HL-60/S4 treated with retinoic acid at 250 ng/mL for 4 days and 3 days (cell line): ENCODE results near the gene CTAG1A.
"Not testable (repeated sequence)": the region's sequence is repeated elsewhere in the genome, so short reads cannot be mapped to it uniquely, and the experiment has no call there.

Experiments
- in situ Hi-C: fragments of 300-500 bp; cut with MboI; formaldehyde crosslinking; loops from 2 replicates; pipeline ENCODE4 v1.7.0; 2022; ENCODE audit warnings: low sequenced_read_pairs

The CTAG1A gene

DNA sequence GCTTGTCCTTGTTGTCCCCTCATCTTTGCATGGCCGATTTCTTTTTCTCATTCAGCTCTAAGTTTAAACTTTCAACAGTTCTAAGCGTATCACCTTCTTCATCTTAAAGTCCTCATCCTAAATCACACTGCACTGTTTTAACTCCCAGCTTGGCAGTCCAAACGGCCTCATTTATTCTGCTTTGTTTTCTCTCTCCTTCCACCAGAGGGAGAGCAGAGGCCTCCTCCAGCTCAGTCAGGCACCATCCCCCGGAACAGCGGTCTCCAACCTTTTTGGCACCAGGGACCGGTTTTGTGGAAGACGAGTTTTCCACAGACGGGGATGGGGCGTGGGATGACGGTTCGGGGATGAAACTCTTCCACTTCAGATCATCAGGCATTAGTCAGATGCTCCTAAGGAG lies 14.6 kb upstream of the CTAG1A start:
- in situ Hi-C loops: not testable (repeated sequence)

DNA sequence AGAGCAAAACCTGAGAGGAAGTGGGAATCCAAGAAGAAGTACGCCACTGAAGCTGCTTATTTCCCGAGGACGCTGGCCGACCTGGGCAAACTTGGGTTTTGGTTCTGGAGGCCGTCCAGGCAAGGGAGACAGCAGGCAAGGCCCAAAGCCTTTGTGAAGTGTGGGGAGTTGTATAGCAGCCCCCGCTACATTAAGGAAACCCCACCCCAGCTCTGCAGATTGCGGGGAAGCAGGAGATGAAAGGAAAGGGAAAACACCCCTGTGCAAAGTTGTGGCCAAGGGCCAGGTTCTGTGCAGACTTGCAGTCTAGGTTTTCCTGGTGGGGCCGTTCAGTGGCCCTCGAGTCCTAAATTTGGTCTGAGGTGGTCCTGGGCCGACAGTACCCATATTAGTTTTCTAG lies 11.9 kb upstream of the CTAG1A start:
- in situ Hi-C loops: not testable (repeated sequence)

DNA sequence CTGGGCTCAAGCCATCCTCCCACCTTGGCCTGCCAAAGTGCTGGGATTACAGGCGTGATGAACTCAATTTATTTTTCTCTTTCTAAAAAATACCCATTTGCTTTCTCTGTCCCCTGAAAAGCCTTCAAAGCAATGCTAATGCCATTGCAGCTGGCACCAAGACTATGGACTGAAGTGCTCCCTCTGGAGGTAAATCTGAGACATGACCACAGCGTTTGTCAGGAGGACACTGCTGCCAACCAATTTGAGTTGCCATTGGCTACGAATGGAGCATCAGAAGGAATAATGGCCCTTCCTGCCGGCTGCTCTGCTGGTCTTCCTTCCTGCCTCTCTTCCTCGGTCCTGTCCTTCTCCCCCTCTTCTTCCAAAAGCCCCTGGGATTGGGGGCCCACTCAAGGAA lies 9.9 kb upstream of the CTAG1A start:
- in situ Hi-C loops: not testable (repeated sequence)

DNA sequence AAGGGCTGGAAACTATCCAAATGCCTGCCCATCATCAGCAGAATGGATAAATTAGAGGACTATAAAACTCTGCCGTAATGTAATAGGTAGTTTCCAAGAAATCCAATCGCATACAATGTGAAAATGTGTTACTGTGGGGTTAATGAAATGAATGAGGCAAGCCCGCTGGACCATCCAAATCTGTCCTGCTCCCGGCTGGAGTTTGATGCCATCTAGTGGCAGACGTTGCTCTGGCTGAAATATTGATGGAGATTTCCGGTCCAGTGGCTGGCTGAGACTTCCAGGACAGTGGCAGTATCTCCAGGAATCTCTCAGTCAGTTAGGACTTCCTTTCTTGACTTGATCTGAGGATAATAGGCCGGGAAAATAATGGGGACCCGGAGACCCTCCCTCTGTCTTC lies 1.9 kb upstream of the CTAG1A start:
- in situ Hi-C loops: not testable (repeated sequence)

DNA sequence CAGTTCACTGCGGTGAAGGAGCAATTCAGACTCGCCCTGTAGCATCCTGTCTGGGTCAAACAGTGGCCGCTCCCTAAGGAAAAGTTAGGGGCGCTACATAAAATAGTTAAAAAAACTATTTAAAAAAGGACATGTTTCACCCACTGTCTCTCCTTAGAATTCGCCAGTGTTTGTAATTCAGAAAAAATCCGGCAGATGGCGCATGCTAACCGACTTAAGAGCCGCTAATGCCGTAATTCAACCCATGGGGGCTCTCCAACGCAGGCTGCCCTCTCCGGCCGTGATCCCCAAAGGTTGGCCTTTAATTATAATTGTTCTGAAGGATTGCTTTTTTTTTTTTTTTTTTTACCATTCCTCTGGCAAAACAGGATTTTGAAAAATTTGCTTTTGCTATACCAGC lies 5.5 kb downstream of the CTAG1A start:
- in situ Hi-C loops: not testable (repeated sequence)

DNA sequence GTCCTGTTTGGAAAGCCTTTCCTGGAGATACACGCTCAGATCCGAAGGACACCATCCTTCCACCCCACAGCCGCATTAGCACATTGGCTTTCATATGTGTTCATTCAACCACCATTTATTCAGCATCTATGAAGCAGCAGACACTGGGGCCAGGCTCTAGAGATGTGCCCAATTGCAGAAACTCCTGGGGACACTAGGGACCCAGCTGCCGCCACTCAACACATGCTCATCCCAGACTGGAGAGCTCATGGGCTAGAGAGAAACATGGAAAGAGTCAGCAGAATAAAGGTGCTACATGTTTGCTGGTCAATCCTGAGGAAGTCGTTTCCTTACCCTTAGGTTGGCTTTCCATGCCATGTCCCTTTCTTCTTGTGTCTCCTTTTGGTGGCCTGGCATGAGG lies 7.6 kb downstream of the CTAG1A start:
- in situ Hi-C loops: no loop called here

DNA sequence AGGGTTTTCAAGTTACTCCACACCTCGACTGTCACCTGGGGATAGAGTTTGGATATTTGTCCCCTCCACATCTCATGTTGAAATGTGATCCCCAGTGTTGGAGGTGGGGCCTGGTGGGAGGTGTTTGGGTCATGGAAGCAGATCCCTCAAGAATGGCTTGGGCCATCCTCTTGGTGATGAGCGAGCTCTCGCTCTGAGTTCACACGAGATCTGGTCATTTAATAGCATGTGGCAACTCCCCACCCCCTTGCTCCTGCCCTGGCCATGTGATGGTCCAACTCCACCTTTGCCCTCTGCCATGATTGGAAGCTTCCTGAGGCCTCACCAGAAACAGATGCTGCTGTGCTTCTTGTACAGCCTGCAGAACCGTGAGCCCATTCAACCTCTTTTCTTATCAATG lies 8.3 kb downstream of the CTAG1A start:
- in situ Hi-C loops: no loop called here

DNA sequence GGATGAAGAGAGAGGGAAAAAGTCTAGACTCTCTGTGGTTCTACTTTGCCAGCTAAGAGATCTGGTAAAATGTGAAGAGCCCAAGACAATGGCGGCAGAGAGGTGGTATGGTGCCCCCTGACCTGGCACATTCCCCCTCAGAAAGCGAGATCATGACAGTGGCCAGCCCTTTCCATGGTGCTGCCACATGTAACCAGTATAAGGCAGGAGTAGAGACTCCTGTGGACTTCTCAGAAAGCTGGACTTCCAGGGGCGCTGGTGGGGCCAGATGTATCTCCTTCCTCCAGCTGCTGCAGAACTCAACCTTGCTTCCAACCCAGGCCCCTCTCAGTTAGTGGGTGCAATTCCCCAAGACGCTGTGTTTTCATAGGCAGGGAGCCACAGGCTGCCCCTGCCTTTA lies 9.6 kb downstream of the CTAG1A start:
- in situ Hi-C loops: no loop called here

DNA sequence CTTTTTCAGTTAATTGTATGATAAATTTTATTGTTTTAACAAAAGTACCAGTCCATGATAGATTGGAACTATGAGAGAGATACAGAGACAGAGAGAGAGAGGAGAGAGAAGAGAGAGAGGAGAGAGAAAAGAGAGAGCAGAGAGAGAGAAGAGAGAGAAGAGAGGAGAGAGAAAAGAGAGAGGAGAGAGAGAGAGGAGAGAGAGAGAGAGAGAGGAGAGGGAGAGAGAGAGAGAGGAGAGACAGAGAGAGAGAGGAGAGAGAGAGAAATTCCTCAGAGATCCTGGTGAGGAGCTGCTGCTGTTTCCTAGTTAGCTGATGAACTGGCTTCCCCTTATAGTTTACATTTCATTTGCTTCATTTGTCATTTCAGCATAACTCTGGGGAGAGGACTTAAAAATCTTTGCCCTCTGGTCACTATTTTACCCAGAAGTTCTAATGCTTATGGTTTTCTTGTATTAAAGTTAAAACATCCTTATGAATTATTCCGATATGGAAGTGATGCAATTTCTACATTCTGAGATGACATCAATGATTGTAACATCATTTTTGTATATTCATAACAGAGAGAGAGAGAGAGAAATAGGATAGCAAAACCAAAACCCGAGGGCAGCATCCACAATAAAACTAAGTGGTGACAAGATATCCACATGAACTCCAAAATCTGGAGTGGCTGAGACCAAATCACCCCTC lies 10.8 kb downstream of the CTAG1A start:
- in situ Hi-C loops: no loop called here

DNA sequence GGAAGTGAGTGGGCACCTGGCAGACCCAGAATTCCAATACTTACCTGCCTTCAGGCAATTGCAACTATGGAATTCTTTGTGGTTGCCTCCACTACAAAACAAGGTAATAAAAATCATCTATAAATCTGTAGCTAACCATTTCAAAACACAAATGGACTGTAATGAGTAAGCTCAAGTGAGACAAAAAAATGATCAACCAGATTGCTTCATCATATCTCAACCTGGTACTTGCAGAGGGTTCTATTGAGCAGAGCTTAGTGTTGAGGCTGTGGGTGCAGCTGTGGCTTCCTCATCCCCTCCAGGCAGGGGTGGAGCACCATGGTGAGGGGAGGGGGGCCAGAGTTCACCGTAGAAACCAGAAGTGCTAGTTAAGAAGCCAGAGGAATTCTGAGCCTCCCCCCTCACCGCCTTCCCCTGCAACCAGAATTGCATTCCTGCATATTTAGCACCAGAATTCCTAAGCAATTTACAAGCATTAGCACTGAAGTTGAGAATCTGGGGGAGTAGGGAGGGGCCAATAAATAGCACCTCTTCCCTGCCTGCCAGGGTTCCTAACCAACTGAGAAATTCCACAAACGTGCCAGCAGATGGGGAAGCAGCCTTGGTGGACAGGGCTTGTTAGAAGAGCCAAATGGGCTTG lies 11.5 kb downstream of the CTAG1A start:
- in situ Hi-C loops: no loop called here

DNA sequence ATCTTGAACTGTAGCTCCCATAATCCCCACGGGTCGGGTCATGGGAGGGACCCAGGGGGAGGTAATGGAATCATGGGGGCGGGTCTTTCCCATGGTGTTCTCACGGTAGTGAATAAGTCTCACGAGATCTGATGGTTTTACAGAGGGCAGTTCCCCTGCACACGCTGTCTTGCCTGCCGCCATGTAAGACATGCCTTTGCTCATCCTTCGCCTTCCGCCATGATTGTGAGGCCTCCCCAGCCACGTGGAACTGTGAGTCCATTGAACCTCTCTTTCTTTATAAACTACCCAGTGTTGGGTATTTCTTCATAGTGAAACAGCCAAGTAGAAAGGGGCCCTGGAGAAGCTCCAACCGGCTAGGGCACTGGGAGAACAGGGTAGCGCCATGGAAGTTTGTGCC lies 12.3 kb downstream of the CTAG1A start:
- in situ Hi-C loops: no loop called here

DNA sequence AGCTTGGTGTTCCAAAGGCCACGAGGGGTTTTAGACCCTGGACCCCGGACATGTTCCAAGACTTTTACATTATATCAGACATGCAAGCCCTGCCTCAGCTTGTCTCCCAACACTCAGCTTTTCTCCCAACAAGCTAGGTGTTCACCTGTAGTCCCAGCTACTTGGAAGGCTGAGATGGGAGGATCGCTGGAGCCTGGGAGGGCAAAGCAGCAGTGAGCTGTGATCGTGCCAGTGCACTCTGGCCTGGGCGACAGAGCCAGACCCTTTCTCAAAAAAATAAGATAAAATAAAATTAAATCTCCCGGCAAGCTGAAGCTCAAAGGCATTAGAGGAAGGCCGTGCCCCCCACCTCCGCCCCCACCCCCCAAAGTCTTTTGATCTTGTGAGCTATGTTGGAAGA lies 13.7 kb downstream of the CTAG1A start:
- in situ Hi-C loops: no loop called here

DNA sequence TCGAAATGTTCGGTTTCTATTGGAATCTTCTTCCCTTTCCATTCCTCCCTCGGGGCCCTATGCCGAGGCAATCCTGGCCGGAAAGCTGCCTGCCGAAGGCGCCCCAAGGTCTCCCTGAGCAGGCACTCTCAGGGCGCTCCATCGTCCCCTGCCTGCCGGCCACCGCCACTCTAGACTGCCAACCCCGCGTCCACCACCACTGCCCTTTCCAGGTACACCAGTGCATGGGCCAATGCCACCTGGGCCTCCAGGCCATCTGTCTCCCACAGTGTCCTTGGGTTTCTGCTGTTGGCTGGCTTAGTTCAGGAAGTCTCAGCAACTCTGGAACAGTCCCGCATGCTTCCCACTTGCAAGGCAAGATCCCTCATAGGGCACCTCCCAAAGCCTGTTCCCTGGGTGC lies 14.6 kb downstream of the CTAG1A start:
- in situ Hi-C loops: no loop called here

DNA sequence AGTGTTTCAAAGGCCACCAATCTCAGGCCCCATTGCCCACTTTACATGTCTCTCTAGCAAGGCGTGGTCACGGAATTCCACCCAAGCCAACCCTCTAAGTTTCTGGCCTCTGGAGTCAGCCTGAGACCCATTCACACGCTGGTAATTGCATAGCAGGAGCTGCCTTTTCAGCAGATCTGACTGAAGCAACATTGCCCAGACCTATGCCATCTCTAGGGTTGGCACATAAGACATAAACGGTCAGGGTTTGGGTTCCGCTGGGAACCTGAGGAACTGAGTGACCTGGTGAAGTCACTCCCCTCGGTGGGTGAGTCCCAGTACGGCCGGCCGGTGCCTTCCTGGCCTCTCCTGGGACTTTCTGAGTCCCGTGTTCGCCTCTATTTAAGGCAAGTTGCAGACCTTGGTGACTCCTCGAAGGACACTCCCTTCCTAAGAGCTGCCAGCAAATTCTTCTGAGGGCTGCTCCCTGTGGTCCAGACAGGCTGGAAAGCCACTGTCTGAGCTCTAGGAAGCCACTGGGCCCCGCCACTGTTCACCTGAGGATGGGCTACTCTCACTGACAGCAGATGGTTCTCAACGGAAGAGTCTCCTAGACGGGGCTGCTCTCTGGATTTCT lies 15.9 kb downstream of the CTAG1A start:
- in situ Hi-C loops: no loop called here

DNA sequence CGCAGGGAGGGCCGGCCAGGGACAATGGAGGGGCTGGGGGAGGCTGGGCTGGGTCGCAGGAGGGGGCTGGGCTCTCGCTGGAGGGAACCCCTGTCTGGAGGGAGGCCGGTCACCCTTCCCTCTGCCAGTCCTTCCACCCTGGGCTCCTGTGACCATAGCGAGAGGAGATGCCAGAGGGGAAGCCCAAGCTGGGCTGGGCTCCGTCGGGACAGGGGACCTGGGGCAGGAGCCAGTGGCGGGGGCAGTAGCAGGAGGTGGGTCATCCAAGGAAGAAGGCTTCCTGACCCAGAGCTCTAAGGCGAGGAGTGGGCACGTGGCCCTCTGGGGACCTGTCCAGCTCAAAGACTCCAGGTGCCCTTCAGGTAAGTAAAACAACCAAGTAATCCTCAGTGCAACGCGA lies 17.3 kb downstream of the CTAG1A start:
- in situ Hi-C loops: no loop called here

DNA sequence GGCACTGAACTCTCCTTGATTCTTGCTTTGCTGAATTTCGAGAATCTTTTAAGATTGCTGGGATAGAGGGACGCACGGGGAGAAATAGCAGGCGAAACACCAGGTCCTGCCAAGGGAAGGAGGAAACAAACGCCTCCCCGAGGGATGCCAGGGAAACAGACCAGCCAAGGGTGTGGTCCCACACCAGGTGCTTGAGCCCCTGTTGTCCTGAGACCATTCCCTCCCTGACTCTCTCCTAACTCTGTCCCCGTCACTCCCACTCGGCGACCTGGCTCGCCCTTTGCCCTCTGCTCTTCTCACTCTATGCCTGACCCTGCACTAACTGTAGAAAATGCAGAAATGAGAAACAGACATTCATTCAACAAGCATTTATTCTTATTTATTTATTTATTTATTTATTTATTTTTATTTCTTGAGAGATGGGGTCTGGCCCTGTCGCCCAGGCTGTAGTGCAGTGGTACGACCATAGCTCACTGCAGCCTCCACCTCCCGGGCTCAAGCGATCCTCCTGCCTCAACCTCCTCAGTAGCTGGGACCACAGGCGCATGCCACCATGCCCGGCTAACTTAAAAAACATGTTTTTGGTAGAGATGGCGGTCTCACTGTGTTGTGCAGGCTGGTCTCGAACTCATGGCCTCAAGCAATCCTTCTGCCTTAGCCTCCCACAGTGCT lies 18.0 kb downstream of the CTAG1A start:
- in situ Hi-C loops: no loop called here

DNA sequence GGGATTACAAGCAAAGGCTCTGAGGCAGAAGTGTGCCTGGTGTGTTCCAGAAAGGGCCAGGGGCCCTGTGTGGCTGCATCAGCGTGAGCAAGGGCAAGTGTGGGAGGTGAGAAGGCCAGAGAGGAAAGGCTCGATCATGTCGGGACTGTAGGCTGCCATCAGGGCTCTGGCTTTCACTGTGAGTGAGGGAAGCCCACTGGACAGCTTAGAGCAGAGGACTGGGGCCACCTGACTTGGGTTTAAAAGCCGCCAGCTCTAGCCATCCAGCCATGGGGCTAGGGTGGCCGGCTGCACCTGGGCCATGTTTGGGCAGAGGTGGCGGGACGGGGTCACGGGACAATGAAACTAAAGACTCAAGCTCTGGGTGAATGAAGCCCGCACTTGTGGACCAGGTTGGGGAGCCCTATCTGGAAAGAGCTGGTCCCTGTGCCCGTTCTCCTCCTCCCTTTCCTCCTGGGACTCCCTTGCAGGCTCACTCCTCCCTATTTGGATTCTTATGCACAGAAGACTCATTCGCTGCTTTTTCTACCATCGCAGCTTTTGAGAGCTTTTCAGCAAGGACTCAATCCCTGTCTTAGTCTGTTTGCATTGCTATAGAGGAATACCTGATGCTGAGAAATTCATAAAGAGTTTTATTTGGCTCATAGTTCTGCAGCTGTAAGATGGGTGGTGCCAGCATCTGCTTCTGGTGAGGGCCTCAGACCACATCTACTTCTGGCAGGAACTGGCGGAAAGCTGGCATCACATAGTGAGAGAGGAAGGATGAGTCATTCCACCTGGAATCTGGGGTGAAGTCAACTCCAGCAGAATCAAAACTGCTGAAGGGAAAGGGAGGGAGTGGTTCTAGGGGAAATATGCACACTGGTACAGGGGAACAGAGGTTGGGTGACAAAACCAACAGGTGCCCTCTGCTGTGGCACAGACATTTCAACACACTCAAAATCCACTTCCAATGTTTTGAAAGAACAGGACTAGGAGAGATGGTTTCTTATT lies 18.8 kb downstream of the CTAG1A start:
- in situ Hi-C loops: no loop called here

DNA sequence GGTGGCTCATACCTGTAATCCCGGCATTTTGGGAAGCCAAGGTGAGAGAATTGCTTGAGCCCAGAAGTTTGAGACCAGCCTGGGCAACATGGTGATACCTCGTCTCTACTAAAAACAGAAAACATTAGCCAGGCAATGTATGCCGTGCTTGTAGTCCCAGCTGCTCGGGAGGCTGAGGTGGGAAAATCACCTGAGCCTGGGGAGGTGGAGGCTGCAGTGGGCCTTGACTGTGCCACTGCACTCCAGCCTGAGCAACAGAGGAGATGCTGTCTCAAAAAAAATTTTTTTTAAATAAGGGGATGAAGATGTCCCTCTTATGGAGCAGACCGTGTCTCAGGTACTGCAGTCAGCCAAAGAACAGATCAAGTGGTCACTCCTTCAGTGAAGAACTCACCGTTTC lies 20.6 kb downstream of the CTAG1A start:
- in situ Hi-C loops: no loop called here

DNA sequence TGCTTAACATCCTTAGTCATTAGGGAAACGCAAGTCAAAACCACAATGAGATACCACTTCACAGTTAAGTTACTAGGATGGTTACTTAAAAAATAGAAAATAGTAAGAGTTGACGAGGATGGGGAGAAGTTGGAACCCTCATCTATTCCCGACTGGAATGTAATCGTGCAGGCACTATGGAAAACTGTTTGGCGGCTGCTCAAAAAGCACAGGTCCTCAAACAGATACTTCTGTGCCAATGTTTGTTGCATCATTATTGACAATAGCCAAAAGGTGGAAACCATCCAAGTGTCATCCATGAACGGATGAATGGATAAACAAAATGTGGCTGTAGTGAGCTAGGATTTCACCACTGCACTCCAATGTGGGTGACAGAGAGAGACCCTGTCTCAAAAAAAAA lies 22.4 kb downstream of the CTAG1A start:
- in situ Hi-C loops: no loop called here

DNA sequence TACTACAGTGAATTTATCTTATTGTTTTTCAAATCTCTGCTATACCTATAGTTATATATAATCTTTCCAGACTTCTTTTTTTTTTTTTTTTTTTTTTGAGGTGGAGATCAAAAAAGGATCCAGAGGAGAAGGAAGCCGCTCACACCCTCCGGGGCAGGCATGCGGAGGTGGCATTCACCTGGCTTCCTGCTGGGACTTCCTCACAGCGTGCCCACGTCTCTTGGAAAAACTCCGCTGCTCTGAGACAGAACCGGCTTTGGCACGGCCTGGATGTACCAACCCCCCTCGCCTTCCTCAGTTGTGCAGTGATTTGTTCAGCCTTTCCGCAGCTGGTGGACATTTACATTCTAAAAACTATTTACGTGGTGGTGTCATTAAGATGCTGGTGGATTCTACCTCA lies 23.0 kb downstream of the CTAG1A start:
- in situ Hi-C loops: not testable (repeated sequence)

DNA sequence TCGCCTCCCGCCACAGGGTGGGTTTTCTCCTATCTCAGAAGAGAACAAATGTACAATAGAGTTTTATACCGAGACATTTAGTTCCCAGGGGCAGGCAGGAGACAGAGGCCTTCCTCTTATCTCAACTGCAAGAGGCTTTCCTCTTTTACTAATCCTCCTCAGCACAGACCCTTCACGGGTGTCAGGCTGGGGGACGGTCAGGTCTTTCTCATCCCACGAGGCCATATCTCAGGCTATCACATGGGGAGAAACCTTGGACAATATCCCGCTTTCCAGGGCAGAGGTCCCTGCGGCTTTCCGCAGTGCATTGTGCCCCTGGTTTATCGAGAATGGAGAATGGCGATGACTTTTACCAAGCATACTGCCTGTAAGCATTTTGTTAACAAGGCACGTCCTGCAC lies 23.9 kb downstream of the CTAG1A start:
- in situ Hi-C loops: not testable (repeated sequence)
